ENCODE data around the gene LRRC59.
A peak's percentile ranks its signal among the peaks of the same experiment; 100 is the strongest.

The LRRC59 gene

GRCh38 chr17:50381920-50382319 is 15.4 kb downstream of the LRRC59 start:
- no peak for DNase-seq

- DNase-seq, result no peak
These were observed 16.0 kb downstream of the LRRC59 start for GRCh38 chr17:50381260-50381815.

- peak in 1 of 2 experiments; percentile 12 for DNase-seq
These were observed 16.7 kb downstream of the LRRC59 start for GRCh38 chr17:50380369-50381259.

DNA sequence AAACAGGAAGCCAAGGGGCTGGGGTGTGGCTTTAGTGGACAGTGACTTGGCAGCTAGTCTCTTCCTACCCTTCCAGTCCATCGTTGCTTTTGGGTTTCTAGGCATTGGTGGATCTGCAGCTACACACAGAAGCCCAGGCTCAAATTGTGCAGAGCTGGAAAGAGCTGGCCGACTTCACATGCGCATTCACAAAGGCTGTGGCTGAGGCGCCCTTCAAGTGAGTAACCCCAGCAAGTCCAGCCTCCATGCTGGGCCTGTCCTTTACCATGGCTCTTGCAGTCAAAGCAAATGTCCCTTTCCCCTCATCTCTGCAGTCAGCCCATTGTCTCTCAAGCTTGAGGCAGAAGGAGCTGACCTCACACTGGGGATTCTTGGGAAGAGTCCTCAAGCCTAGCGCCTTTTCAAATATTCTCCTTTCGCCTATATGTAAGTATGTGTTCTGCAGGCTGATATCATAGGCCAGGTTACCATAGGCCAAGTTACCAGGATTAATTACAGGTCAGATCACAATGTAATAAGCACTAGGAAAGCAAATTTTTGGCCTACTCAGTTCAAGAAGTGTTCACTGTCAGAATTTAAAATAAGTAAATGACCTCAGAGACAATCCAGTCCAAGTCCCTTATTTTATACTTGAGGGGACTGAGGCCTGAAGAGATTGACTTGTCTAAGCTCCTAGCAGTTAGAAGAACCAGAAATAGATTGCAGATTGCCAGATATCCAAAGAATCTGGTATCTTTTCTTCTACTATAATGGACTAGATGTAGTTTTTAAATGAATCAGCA is 17.8 kb downstream of the LRRC59 start:
- DNase-seq, result no peak

DNA sequence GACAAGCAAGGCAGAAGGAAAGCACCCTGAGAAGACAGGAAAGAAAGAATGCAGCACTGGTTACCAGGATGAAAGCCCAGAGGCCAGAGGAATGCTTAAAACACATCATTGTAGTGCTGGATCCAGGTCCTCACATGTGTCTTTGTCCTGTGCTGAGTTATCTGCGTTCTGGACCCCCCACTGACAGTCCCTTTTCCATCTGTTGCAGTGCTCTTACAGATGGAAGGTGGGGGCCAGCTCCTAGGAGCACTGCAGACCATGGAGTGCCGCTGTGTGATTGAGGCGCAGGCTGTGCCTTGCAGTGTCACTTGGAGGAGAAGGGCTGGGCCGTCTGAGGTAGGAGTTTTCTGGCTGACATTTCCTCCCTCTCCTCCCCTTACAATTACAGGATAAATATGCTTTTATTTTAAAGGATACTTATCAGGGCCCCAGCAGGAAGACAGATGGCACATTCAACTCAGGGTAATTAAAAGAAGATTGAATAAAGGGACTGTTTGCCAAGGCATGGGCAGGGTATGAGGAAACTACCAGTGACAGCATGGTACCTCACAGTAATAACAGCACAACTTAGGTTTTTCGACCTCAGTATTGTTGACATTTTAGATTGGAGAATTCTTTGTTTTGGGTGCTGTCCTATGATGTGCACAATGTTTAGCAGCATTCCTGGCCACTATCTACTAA is 21.3 kb downstream of the LRRC59 start:
- DNase-seq, result peak; percentile 90 to 91

- no peak for DNase-seq
These were observed 23.6 kb downstream of the LRRC59 start for GRCh38 chr17:50373705-50374104.

DNA sequence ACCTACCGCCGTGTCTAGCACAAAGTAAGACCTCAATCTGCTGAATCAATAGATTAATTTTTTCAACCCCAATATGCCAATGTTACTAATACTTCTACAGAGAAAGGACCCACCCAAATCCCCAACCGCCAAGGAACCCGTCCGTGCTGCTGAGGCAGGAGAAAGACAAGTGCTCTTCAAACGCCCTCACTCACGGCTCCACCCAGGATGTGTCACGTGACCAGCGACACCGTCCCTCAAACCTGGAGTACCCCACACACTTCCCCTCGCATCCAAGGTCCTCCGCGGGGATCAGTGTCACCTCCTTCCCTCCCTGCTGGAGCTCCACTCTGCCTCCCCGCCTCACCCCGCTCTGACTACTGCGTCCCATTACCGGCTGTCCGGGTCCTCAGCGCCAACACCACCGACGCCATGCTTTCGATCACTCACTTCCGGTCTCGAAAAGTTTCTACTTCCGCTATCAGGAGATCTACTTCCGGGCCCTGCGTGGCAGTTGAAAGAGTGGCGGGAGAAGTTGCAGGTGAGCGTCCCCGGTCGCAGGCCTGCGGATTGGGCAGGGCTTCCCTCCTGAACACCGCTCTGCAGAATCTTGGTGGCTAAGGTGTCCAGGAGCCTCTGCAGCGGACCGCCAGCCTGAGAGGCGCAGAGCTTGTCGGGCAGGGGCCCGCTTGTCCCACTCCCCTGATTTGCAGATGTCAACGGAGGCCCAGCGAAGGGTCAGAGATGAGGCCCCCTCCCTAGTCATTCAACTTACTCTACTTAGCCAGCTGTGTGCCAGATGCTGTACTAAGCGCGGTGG is 24.4 kb downstream of the LRRC59 start, which contains the start of the genes EME1 and MRPL27:
Gene EME1 (plus strand): TSS at position 472 of the 799 bp plus-strand sequence. CDS start 1,980 bp downstream, outside the sequence.
Gene MRPL27 (minus strand): TSS at position 427 of the 799 bp plus-strand sequence. CDS start 14 bp downstream, at position 413.
- DNase-seq, result peak; percentile 92 to 95

DNA sequence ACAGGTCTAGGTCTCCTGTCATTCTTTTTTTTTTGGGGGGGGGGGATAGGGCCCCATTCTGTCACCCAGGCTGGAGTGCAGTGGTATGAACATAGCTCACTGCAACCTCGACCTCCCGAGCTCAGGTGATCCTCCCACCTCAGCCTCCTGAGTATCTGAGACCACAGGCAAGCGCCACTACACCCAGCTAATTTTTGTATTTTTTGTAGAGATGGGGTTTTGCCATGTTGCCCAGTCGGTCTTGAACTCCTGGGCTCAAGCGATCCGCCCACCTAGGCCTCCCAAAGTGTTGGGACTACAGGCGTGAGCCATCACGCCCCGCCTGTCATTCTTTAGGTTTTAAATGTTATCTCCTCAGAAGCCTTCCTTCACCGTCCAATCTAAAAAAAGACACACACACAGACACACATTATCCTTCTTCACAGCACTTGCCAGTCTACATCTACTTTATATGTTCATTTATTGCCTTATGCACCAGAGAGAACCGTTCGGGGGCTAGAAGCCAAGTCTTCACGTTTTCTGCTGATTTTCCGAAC is 25.0 kb downstream of the LRRC59 start:
- DNase-seq, result no peak

GRCh38 chr17:50371526-50371925 is 25.8 kb downstream of the LRRC59 start:
- no peak for DNase-seq

GRCh38 chr17:50370052-50370451 is 27.3 kb downstream of the LRRC59 start:
- no peak for DNase-seq

DNA sequence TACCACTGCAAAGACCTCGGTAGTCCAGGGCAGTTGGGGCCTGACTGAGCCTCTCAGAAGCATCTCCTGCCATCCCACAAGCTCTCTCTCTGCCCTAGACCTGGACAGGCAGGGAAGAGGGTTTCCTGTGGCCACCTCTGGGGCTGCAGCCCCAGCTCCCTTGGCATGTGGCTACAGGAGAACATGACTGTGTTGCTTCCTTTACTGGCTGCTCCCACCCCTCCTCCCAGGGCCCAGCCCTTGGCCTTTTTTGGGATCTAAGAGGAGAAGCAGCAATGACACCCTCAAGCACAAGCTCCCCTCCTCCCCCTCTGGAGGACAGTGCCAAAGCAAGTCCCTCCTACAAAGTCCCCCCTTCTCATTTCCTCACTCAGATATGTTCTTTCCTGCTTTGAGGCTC is 29.9 kb downstream of the LRRC59 start:
- no peak for DNase-seq

DNA sequence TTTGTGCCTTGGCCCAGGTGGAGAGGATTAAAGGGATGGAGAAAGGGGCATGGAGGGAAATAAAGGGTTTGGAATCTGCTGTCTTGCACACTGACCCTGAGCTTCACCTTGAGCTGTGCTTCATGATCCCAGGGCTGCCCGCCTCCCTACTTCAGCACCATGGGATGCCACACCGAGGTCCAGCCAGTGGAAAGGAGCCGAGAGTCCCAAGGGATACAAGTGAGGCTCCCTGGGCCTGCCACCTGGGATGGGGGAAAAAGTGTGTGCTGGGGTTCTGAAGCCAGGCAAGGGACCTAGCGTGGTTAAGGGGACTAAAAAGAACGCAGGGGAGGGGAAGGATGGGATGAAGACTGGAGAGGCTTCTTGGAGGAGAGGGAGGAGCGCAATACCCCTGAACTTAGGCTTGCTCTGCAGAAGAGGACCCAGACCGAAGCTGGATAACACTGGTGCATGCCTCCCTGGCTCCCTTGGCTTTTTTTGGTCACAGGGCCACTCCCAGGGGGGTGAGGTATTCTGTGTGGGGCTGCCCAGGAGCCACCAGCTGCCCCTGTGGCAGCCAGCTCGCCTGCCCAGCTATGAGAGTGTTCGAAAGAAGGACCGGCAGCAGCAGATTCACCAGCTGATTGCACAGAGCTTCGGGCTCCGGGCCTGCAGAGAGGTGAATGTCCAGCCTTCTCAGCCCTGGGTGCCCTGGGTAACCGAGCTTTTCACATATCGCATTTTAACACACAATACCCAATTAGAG is 31.5 kb downstream of the LRRC59 start:
- peak in 1 of 2 experiments; percentile 52 for DNase-seq

GRCh38 chr17:50365165-50365564 is 32.2 kb downstream of the LRRC59 start:
- DNase-seq, result peak; percentile 79 to 92

GRCh38 chr17:50364715-50365114 is 32.6 kb downstream of the LRRC59 start:
- peak in 1 of 2 experiments; percentile 24 for DNase-seq

DNA sequence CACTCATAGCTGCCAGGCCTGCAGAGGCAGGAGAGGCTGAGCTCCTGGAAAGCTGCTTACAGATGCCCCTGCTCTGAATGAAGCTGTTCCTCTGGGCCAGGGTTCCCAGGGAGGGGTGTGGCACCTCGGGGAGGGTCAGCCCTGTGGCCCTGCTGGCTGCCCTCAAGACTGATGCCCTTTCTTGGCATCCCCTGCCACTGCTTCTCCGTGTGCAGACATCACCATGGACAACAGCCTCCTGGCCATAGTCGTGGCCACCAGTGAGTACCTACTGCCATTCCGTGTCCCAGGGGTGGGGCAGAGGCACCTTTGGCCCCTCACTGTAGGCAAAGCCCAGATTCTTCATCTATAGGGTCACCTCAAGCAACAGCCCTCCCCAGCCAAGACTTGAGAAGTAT is 33.3 kb downstream of the LRRC59 start:
- no peak for DNase-seq

DNA sequence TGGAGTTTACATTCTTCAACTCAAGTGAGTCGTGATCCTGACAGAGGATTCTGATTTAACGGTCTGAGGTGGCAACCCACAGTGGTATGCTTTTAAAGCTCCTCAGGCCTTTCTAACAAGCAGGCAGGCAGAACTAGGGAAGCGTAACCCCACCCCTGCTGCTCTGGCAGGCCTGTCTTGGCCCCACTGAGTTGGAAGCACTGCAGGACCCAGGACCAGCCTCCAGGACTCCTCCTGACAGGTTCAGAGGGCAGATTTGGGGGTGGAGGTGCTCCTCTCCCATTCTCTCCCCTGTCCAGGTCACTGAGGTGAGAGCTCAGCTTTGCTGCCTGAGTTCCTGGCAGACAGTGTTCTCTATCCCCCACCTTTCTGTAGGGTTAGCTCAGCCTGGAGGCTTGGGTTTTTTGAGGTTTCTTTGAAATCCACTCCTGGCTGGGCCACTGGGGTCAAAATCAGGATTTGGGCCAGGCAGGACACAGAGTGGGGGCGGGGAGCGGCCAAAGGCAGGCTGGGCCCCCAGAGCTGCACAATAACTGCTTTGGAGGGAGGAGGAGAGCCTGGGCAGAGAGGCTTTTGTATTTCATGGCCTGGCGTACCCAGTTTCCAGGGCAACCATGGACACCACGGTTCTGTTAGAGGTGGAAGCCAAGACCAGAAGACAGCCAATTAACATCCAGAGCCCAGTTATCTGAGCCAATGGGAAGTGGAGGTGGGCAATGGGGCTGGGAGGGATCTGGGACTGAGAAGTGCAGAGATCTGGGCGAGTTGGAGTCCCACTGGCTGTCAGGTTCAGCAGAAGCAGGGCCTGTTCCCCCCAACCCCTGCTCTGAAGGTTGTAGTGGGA is 33.9 kb downstream of the LRRC59 start:
- DNase-seq, result no peak

DNA sequence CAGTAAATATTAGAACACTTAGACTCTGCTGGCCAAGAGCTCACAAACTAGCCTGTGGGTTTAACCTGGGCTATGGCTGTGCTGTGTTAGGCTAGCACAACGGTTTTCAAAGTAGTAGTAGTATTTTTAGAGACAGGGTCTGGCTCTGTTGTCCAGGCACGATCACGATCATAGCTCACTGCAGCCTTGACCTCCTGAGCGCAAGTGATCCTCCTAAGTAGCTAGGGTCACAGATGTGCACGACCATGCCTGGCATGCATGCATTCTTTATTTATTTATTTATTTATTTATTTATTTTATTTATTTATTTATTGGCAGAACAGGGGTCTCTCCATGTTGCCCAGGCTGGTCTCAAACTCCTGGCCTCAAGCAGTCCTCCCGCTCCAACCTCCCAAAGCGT is 34.7 kb downstream of the LRRC59 start:
- no peak for DNase-seq

GRCh38 chr17:50361561-50362480 is 35.5 kb downstream of the LRRC59 start:
- DNase-seq, result peak; percentile 58 to 65

Measured in NCI-H524 (cell line).